ENCODE data around the gene OR2A1.
"Not testable (repeated sequence)": the region's sequence is repeated elsewhere in the genome, so short reads cannot be mapped to it uniquely, and the experiment has no call there.

Gene OR2A1

DNA sequence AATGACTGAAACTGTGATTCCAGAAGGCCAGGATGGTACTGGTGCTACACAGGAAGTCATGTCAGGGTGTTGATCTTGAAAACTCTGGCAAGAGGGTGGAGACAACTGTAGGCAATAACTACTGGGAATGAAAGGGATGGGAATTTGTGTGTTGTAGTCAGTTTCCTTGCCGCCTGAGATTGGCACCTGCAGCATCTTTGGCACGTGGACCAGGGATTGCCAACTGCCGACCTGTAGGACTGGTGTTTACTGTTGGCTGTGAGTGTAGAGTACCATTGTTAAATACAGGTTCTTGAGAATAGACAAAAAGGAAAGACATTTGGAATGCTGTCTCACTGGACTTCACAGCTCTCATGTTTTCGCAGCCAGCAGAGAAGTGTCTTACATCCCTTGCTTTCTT, 11.1 kb downstream of the OR2A1 start:
- DNase-seq (ENCODE audit: low spot score) = not testable (repeated sequence)

DNA sequence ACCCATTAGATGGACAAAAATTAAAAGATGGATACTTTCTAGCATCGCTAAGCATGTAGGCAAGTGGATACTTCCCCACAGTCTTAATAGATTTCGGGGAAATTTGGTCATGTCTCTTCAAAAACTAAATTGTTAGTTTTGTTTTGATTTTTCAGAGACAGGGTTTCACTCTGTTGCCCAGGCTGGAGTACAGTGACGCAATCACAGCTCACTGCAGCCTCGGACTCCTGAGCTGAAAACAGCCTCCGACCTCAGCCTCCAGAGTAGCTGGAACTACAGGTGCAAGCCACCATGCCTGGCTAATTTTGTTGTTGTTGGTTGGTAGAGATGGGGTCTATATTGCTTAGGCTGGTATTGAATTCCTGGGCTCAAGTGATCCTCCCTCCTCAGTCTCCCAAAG, 13.6 kb downstream of the OR2A1 start:
- not testable (repeated sequence) for DNase-seq (ENCODE audit: low spot score)

DNA sequence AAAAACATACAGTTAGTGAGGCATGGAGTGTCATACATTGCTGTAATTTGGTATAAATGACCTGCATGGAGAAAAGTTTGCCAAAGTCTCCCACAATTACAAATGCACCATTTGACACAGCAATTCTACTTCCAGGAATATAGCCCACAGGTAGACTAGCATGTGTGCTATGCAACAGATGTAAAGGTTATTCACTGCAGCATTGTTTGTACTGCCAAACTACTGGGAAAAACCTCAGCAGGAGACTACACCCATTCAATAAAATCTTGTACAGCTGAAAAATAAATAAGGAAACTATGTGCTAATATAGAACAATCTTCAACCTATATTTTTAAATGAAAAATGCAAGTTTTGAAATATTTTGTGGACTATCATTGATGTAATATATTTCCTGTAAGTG, 17.8 kb downstream of the OR2A1 start:
- not testable (repeated sequence) for DNase-seq (ENCODE audit: low spot score)

DNA sequence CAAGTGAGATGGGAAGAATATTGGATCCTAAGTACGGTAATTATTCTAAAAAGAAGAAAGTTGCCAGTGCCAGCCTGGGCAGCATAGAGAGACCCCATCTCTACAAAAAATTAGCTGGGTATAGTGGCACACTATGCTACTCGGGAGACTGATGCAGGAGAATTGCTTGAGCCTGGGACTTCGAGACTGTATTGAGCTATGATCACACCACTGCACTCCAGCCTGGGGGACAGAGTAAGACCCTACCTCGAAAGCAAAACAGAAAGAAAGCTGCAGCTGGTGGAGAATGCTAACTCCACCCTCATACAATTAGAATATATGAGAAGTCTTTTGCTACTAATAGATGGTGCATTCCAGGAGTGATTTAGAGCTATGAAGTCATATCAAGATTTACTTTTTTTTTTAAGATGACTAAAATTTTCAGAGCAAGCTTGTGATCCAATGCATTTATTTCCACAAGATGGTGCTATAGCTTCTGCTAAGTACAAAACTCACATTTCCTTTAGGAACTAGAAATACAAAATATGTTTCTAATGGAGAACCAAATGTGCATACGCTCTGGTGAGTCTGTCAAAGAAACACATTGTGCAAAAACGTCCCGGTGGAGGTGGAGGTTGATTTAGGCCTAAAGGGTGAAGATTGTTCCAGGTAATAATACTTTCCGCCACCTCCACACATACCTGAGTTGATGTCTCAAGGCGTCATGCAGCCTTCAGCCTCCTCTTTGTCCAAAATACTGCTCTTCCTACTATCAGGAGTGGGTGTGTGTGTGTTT, 19.2 kb downstream of the OR2A1 start:
- DNase-seq (ENCODE audit: low spot score) = not testable (repeated sequence)

DNA sequence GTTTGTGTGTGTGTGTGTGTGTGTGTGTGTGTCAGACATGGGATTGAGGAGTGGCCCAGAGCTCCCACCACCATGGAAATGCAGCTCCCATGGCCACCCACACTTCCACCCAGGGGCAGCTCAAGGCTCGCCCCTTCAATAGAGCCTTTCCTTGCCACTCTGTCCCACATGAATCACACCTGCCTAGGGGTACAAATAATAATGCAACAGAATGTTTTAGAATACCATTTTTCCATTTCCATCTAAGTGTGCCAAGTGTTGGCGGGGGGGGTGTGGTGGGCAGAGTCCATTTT, 19.7 kb downstream of the OR2A1 start:
- not testable (repeated sequence) for DNase-seq (ENCODE audit: low spot score)

DNA sequence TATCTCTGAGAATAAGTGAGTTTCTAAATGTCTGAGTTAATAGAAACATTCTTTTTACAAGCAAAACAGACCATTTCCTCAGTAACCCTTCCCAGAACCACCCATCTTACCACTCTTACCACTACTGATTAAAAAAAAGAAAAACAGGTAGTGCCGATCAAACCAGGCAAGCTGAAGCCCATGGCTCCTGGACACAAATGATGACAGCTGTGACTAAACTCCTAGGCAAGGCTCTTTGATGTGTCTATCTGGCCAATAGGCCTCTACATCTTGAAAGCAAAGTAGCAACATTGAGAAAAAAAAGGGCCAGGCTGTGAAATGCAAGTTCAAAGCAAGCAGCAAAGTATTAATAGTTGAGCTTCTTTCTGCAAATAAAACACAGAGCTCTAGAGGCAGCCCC, 36.4 kb downstream of the OR2A1 start:
- DNase-seq (ENCODE audit: low spot score) = not testable (repeated sequence)

DNA sequence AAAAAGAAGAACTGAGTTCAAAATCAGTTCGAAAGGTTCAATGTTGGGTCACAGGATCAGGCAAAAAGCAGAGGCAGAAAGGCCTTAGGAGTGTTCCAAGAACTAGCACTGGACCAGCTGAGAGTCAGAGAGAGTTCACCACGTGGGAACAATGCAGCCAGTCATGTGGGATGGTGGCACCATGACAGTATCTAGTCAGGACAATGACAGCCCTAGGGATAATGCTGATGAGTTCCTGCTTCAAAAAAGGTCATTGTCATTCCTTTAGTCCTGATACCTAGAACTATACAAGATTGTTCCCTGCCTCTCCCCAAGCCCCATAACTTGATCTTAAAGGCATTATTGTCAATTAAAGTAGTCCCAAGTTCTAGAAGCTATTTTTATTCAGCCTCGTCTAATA, 39.4 kb downstream of the OR2A1 start:
- not testable (repeated sequence) for DNase-seq (ENCODE audit: low spot score)

GRCh38 chr7:144355176-144355822, 43.1 kb downstream of the OR2A1 start, which contains the start of gene ARHGEF5:
Gene ARHGEF5, plus strand, starts transcription at chr7:144355402. Its CDS starts 7,268 bp downstream, at chr7:144362670.
- not testable (repeated sequence) for DNase-seq (ENCODE audit: low spot score)

- not testable (repeated sequence) for DNase-seq (ENCODE audit: low spot score)
These were observed 44.0 kb downstream of the OR2A1 start for GRCh38 chr7:144356185-144356584.

- not testable (repeated sequence) for DNase-seq (ENCODE audit: low spot score)
These were observed 44.6 kb downstream of the OR2A1 start for GRCh38 chr7:144356860-144357259.

GRCh38 chr7:144362061-144362460, 49.8 kb downstream of the OR2A1 start:
- not testable (repeated sequence) for DNase-seq (ENCODE audit: low spot score)

DNA sequence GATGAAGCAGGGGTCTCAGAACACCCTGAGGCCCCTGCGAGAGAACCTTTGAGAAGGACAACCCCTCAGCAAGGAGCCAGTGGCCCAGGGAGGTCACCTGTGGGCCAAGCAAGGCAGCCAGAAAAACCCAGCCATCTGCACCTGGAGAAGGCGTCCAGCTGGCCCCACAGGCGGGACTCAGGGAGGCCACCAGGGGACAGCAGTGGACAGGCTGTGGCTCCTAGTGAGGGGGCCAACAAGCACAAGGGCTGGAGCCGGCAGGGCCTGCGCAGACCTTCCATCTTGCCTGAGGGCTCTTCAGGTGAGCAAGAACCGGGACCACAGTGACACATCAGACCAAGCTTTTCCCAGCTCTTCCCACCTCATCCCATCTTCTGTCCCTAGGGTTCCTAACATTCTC, 53.3 kb downstream of the OR2A1 start:
- not testable (repeated sequence) for DNase-seq (ENCODE audit: low spot score)

DNA sequence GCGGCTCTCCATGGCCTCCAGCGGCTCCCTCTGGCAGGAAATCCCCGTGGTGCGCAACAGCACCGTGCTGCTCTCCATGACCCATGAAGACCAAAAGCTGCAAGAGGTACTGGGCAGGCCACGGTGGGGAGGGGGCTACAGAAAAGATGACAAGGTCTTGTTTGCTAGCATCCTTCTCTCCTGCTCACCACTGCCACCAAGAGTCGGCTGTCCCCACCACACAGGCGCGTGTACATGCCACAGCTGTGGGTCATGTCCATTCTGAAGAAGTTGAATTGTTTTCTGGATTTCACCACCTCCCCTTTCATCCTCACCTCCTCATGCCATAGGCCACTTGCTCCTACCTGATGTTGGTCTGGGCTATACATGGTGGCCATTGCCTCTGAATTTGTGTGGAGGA, 55.0 kb downstream of the OR2A1 start:
- not testable (repeated sequence) for DNase-seq (ENCODE audit: low spot score)

GRCh38 chr7:144369221-144369620, 57.0 kb downstream of the OR2A1 start:
- DNase-seq (ENCODE audit: low spot score) = not testable (repeated sequence)

Measured in CD4-positive, alpha-beta T cell treated with Interleukin-2 at 100 ng/mL for 4 hours (primary cell).